HG03196 (cell line): ENCODE measurements around the gene TM6SF1.
"Not testable (repeated sequence)": the region's sequence is repeated elsewhere in the genome, so short reads cannot be mapped to it uniquely, and the experiment has no call there.

Experiments
- ATAC-seq: cut with Tn5 transposase; IDR thresholded peaks from one replicate; pipeline ENCODE4 v1.9.1; 2021; ENCODE audit not compliant: unreplicated experiment

The TM6SF1 gene

GRCh38 chr15:83087576-83087975, 19.9 kb upstream of the TM6SF1 start:
- ATAC-seq: no peak

- no peak for ATAC-seq
Measured at GRCh38 chr15:83088876-83089275, 18.6 kb upstream of the TM6SF1 start.

GRCh38 chr15:83090465-83090864, 17.0 kb upstream of the TM6SF1 start:
- ATAC-seq: no peak

- not testable (repeated sequence) for ATAC-seq
Measured at GRCh38 chr15:83091965-83092308, 15.5 kb upstream of the TM6SF1 start.

GRCh38 chr15:83092309-83092976, 15.0 kb upstream of the TM6SF1 start:
- no peak for ATAC-seq

- ATAC-seq: no peak
Measured at GRCh38 chr15:83094583-83094982, 12.9 kb upstream of the TM6SF1 start.

GRCh38 chr15:83098079-83098478, 9.4 kb upstream of the TM6SF1 start:
- no peak for ATAC-seq

GRCh38 chr15:83099290-83099689, 8.2 kb upstream of the TM6SF1 start:
- no peak for ATAC-seq

- ATAC-seq: no peak
Measured at GRCh38 chr15:83100097-83100646, 7.3 kb upstream of the TM6SF1 start.

- ATAC-seq: no peak
Measured at GRCh38 chr15:83102346-83102745, 5.1 kb upstream of the TM6SF1 start.

- no peak for ATAC-seq
Measured at GRCh38 chr15:83104141-83104540, 3.3 kb upstream of the TM6SF1 start.

GRCh38 chr15:83105440-83105839, 2.0 kb upstream of the TM6SF1 start:
- no peak for ATAC-seq

GRCh38 chr15:83107841-83108181, 366 bp downstream of the TM6SF1 start:
- ATAC-seq: no peak

- peak; percentile 47 for ATAC-seq
Measured at GRCh38 chr15:83108266-83109219, 1.1 kb downstream of the TM6SF1 start.

GRCh38 chr15:83109532-83109931, 2.1 kb downstream of the TM6SF1 start:
- ATAC-seq: no peak

- no peak for ATAC-seq
Measured at GRCh38 chr15:83110381-83110780, 2.9 kb downstream of the TM6SF1 start.

- no peak for ATAC-seq
Measured at GRCh38 chr15:83111149-83111548, 3.7 kb downstream of the TM6SF1 start.

- no peak for ATAC-seq
Measured at GRCh38 chr15:83112233-83112955, 4.9 kb downstream of the TM6SF1 start.

GRCh38 chr15:83112956-83113299, 5.5 kb downstream of the TM6SF1 start:
- ATAC-seq: no peak

- ATAC-seq: no peak
Measured at GRCh38 chr15:83113881-83114674, 6.6 kb downstream of the TM6SF1 start.

- no peak for ATAC-seq
Measured at GRCh38 chr15:83114856-83115255, 7.4 kb downstream of the TM6SF1 start.
